T-helper 2 cell treated with Interferon-gamma antibody and Interleukin-4, amounts not matched to agents 5 μg/mL and 100 μg/mL, for 36 hours (primary cell): Measurements from ENCODE around the gene EGR2.

Experiments used
- DNase-seq: peaks from one replicate; pipeline ENCODE4 v3.0.0; 2021; ENCODE audit warnings: low spot score
- H3K27ac Mint-ChIP-seq: one replicate; pipeline ENCODE4 v1.8.0; 2021; ENCODE audit warnings: mild to moderate bottlenecking, mixed read lengths
- H3K27me3 Mint-ChIP-seq: one replicate; pipeline ENCODE4 v1.8.0; 2021; ENCODE audit warnings: low read depth, mixed read lengths
- H3K36me3 Mint-ChIP-seq: one replicate; pipeline ENCODE4 v1.8.0; 2021; ENCODE audit warnings: low read depth, mixed read lengths
- H3K4me1 Mint-ChIP-seq: one replicate; pipeline ENCODE4 v1.8.0; 2021; ENCODE audit warnings: low read depth, mixed read lengths
- H3K4me3 Mint-ChIP-seq: one replicate; pipeline ENCODE4 v1.8.0; 2022; ENCODE audit warnings: mild to moderate bottlenecking, moderate library complexity, mixed read lengths
- H3K9me3 Mint-ChIP-seq: one replicate; pipeline ENCODE4 v1.8.0; 2021; ENCODE audit warnings: mixed read lengths

Gene EGR2

GRCh38 chr10:62764011-62764410 lies 52.2 kb downstream of the EGR2 start:
- DNase-seq = no peak
- no peaks in the 10 kb centered on the region for H3K36me3 Mint-ChIP-seq
- H3K27ac Mint-ChIP-seq = no peak overlapping the region
- H3K4me3 Mint-ChIP-seq = no peak overlapping the region
- H3K27me3 Mint-ChIP-seq = no peaks in the 10 kb centered on the region
- H3K4me1 Mint-ChIP-seq = peaks cover 2% of the 10 kb centered on the region
- H3K9me3 Mint-ChIP-seq = no peaks in the 10 kb centered on the region

- no peaks in the 10 kb centered on the region for H3K9me3 Mint-ChIP-seq
- H3K27me3 Mint-ChIP-seq = no peaks in the 10 kb centered on the region
- H3K36me3 Mint-ChIP-seq = no peaks in the 10 kb centered on the region
- peaks cover 2% of the 10 kb centered on the region for H3K4me1 Mint-ChIP-seq
- DNase-seq = no peak
- H3K27ac Mint-ChIP-seq = no peak overlapping the region
- no peak overlapping the region for H3K4me3 Mint-ChIP-seq
These were observed 53.0 kb downstream of the EGR2 start for GRCh38 chr10:62763155-62763554.
